HG03097 (cell line): ENCODE results near the gene SCAF4.

Experiments used
- ATAC-seq: cut with Tn5 transposase; IDR thresholded peaks from one replicate; pipeline ENCODE4 v1.9.1; 2021; ENCODE audit not compliant: unreplicated experiment, low FRiP score

SCAF4 gene

DNA sequence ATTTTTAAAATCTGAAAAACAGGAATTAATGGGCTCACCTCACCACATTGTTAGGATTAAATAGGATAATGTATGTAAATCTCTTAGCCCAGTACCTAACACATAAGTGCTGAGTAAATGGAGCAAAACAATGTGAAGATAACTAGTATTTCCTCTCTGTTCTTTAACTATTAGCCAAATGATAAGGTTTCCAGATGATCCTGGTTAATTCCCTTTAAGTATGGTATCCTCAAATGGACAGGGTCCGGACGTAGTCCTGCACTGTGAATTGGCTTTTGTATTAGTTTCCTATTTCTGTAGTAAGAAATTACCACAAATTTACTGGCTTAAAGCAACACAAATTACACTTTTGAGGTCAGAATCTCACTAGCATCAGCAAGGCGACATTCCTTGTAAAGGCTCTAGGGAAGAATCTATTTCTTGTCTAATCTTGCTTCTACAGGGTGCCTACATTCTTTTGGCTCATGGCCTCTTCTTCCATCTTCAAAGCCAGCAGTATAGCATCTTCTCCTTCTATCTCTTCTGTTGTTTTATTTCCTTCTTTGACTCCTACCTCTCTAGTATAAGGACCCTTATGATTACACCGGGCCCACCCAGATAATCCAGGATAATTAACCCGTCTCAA, 17.1 kb downstream of the SCAF4 start:
- no peak for ATAC-seq

DNA sequence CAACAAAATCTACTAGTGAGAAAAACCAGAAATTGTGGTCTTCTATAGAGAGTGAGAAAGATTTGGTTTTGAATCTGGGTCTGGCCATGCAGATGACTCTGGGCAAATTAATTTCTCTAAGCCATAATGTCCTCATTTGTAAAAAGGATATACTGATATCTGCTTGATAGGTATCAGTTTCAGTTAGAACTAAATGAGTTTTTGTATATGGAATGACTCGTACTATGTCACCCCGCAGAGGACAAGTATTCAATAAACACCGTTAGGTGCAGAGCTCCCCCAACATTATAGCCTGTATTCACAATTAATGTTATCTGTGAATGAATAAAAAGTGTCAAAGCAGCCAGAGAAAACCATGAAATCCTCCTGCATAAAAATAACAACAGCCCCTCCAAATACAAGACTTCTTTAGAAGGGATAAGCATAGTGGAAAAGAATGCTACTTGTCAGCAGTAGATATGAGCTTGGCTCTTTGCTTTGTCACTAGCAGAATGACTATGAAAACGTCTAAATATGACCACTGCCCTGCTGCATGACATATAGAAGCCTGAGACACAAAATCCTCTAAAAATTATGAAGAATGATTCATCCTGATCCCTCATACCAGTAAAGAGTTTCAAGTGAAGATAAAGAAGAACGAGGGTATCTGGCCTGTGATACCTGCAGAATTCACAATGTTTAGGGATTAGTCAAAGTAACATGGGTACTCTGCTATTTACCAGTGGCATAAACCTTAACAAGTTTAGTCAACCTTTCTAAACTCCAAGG, 17.8 kb downstream of the SCAF4 start:
- no peak for ATAC-seq

DNA sequence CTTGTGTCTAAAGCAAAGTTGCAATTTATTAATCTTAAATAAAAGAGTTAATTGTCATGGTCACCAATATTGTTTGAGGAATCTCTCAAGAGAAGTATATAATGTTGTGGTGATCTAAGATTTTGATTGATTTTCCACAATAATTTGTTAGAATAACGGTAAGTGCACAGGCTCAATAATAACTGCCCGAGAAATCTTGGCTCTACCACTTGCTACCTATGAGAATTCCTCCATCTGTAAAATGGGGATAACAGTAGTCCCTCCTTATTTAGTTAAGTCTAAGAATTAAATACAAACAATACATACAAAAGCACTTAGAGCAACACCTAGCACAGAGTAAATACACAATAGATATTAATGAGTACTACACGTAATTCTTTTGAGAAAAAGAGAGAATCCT, 18.8 kb downstream of the SCAF4 start:
- no peak for ATAC-seq

DNA sequence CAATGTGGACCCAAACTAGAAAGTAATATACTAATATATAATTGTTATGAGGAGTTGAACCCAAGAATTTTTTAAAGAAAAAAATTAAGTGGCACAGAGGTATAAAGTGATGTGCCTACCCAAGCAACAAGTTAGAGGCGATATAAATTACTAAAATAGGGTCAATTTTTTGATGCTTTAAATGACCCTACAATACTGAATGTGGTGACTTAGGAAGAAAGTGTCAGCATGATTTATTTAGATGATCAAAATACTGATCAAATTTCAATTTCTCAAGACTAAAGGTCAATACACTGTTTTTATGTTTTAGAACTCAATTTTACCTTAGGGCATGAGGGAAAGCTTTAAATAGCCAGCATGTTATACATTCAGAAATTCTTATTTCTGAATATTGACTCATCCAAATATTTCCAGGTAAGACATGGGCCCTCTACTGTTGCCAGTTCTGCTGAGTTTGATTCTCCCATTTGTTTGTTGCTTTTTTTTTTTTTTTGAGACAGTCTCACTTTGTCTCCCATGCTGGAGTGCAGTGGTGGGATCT, 20.1 kb downstream of the SCAF4 start:
- ATAC-seq = no peak

DNA sequence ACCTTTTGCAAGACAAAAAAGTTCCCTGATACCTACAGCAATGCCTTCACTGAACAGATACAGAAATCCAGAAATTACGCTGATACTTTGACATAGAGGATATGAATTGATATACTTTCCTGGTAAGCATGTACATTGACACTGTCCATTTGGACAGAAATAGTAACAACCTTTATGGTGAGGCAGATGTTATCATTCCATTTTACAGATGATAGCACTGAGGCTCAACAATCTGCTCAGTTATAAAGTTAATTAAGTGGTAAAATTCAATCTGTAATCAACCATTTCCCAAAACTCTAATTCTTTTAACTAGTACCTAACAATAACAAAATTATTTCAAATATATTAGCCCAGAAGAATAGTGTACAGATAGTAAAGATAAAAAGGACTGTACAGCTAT, 20.6 kb downstream of the SCAF4 start:
- ATAC-seq = no peak

DNA sequence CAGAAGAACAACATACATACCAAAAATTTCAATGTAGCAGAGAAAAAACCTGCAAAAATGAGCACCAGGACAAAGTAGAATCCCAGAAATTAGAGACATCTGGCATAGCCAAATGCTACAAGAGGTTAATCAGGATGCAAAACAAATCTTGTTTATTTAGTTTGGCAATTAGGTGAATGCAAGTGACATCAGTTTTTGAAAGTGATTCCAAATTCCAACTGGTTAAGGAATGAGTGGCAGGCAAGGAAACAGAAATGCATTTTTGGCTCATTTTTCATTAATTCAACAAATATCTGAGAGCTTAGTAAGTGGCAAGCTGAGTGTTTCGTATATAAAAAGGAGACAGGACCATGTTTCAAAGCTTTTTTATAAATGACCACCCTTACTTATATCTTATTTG, 21.3 kb downstream of the SCAF4 start:
- no peak for ATAC-seq

DNA sequence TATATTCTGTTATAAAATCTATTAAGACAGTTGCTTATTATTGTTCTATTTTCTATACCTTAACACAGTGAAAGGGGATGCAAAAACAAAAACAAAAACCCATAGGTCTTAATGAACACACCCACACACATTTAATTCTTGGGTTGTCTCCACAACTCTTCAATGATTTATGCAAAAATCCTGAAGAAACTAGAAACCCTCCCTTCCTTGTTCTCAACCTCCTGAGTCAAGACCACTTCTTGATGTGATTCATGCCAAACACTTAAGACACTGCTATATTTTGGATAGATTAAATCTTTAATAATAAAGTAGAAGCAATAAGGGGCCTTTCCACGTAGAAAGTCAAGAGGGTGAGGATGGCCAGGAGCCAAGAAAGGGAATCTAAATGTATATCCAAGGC, 23.4 kb downstream of the SCAF4 start:
- ATAC-seq = no peak

DNA sequence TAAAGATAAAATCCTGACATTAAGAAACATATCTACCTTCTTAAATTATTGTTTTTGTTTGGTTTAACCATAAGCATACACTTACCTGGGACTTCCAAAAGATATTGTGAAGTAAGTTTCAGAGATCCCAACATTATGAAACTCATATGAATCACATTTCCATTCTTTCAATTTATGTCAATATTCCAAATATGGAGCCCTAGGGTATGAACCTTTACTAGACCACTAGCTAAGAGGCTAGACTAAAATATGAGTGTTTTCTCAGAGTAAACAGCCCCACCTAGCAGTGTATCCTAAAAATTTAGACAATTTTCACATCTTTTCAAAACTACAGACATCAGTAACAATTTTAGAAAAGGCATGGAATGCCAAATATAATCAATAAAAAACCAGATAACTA, 24.4 kb downstream of the SCAF4 start:
- ATAC-seq = no peak

DNA sequence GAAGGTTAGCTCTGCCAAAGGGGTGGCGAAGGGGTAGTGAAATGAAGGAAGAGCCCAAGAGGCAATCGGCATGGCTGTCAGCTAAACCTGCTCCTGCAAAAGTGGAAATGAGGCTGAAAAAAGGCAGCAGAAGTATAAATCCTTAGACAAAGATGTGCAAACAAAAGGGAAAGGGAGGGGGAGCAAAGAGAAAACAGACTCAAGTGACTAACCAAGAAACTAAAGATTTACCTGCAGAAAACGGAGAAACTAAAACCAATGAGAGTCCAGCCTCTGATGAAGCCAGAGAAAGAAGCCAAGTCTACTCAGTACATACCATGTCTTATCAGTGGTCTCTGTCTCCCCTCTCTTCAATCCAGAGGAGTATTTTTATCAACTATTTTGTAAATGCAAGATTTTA, 25.4 kb downstream of the SCAF4 start:
- no peak for ATAC-seq

DNA sequence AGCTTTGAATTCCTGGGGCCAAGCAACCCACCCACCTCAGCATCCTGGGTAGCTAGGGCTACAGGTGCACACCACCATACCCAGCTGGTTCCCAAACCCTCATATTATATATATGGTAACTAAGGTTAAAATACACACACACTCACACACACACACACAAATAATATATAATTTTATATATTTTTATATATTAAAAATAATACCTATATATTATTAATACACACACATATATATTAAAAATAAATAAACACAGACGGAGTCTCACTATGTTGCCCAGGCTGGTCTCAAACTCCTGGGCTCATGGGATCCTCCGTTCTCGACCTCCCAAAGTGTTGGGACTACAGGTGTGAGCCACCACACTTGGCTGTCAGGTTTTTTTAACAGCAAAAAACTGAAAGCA, 31.9 kb downstream of the SCAF4 start:
- no peak for ATAC-seq

DNA sequence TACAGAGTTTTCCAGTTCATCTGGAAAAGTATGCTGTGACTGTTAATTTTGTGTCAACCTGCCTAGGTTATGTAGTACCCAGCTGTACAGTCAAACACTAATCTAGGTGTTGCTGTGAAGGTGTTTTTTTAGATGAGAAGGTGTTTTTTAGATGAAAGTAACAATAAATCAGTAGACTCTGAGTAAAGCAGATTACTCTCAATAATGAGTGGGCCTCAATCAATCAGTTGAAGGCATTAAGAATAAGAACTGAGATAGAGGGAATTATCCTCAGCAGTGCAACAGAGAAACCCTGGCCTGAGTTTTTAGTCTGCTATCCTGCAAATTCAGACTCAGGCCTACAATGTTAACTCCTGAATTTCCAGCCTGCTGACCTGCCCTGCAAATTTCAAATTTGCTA, 33.5 kb downstream of the SCAF4 start:
- ATAC-seq = no peak

DNA sequence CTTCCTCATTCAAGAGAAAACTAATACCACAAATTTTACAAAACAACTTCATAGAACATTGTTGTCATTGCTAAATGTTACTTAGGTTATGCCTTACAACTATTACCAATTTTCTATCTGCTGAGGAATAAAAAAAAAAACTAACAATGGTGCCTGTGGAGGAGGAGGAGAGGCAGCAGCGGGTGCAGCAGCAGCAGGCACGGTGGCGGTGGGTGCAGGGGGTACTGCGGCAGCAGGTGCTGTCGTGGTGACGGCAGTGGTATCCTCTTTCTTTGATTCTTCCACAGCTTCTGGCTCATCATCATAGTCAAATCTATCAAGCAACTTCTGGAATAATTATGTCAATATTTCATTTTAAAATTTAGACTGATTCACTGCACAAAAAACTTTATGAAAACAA, 35.5 kb downstream of the SCAF4 start:
- no peak for ATAC-seq

DNA sequence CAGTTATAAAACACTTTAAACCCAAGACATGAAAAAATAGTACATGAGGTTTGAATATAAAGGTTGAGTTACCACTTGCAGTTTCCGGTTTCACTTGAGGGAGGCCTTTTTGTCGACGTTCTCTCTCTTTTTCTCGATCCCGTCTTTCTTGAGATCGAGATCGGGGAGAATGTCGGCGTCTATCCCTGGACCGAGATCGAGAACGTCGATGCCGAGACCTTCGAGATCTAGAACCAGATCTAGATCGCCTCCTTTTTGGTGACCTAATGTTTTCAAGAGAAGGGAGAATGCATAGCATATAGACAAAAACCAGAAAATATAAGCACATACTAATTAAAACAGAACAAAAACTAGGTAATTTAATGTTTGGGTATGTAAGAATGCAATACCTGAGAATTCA, 38.7 kb downstream of the SCAF4 start:
- no peak for ATAC-seq

DNA sequence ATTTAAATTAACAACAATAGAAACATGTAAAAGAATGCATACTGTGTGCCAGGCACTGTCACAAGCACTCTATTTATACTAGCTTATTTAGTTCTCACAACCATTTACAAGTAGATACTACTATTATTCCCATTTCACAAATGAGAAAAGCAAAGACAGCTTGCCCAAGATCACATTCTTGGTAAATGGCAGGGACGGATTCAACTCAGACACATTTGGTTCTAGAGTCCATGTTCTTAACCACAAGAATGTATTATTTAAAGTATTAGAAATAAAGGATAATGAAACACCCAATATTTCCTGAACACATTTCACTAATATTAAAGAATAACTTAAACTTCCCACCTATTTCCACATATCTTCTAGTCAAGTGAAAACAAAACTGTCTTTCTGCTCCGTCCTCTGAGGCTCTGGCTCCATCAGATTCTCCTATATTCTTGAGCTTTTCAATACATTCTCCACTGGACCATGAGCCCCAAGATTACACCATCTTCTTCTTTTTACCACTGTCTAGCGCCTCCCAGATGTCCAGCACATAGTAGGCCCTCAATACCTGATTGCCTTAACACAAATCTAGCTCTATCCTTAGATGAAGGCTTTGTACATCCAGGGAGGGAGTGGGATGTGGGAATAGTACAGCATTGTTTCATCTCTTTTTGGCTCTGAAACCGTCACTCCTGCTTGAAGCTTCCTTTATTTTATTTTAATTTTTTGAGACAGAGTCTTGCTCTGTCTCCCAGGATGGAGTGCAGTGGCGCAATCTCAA, 43.1 kb downstream of the SCAF4 start:
- ATAC-seq = no peak

DNA sequence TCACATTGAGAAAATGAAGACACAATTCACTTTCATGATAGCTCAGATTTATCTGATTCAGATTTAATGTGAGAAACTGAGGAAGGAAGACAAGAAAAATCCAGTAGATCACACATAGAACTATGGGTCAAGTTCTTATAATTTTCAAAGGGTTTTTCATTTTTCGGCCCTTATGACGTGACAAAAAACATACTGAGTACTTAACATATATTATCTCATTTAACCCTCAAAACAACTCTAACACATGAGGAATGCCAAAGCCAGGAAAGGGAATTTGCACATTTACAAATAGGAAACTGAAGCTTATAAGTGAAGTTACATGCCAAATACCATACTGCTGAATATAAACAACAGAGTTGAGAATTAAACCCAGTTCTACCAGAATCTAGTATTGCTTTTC, 44.8 kb downstream of the SCAF4 start:
- ATAC-seq = no peak

DNA sequence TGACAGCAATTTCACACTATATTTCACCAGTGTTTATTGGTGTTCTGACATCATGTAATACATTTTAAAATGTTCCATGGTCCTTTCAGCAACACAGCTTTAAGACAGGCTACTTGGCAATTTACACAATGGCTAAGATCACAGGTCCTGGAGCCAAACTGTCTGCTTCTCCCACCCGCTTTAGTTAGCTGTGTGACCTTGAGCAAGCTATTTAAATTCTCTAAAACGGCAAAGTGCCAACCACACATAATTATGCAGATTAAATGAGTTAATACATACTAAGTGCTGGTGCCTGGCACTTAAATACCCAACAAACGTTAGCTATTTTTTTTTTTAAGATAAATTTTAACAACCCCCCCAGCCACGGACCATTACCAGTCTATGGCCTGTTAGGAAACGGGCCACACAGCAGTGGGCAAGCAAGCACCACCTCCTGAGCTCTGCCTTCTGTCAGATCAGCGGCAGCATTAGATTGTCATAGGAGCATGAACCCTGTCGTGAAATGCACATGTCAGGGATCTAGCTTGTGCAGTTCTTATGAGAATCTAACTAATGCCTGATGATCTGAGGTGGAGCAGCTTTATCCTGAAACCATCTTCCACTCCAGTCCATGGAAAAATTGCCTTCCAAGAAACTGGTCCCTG, 45.5 kb downstream of the SCAF4 start:
- ATAC-seq = no peak

DNA sequence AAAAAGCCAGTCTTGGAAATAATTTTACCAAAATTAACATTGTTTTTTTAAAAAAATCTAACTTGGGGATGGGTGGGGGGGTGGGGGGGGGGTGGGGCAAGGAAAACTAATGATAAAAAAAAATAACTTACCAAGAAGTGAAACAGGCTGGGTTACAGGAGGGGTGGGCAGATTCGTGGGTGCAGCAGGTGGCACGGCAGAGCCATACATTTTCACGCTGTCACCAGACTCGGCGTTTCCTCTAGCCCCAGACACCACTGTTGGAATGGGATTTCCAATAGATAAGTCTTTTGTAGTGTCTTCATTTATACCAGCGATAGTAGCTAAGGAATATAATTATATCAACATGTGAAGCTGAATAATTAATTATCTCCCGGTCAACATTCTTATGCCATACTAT, 47.0 kb downstream of the SCAF4 start:
- no peak for ATAC-seq

DNA sequence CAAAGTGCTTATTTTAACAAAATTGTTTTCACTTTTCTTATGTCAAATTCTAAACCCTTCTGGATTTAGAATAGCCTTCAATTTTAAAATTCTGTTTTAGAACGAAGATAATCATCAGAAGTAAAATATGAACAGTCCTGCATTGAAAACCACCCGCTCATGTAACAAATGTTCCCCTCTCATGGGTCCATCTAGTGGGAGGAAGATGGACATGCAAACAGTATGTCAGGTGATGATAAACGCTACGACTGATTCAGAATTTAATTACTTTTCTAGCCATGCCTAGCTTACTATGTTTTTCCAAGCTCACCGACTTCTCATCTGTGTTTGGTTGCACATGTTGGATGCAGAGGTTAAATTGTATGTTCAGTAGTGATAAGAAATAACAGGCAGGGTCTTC, 48.9 kb downstream of the SCAF4 start:
- ATAC-seq = no peak

DNA sequence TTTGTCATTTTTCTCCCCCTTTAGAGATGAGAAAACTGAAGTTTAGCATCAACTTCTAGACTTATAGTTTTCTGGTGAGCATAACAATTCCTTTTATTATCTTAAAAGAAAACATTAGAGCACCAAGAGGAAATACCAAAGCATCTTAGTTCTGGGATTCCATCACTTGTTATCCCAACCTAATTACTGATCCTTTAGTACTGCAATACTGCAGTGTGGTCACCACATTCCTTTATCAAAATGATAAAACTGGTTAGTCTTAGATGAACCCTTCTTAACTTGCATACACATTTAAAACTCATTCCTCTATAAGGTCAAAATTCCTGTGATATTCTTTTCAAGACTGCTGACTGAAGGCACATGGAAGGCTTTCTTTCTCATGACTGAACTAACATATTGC, 49.3 kb downstream of the SCAF4 start:
- ATAC-seq = no peak

DNA sequence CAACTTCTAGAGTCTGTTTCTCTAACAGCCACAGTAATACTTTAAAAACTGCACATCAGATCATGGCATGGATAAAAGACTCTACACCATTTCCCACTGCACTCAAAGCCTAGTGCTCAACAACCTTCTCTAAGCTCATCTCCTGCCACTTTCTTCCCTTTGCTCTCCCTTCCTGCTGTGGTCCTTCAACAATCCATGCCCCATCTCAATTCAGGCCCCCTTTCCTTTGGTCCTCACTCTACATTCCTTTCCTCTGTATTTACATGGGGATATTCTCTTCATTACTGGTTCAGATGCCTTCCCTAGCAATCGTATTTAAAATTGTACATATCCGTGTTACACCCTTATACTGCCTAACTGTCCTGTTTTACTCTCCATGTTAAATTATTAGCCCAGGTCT, 53.4 kb downstream of the SCAF4 start:
- ATAC-seq = no peak

DNA sequence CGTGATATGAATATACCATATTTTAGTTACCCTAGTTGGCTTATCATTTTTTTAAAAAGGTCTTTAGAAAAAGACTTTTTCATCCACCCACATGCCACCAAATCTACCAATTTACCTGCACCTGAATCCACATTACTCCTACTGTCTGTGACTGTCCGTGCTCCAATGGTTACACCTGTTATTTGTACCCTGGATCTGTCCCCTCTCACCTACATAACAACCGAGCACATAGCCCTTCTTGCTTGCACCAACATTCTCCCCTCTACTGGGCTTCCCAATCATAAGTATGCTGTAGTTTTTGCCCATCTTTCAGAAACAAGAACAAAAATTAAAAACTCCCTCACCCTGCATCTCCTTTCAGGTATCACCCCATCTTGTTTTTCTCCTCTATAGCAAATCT, 54.9 kb downstream of the SCAF4 start:
- no peak for ATAC-seq
